Measurements from ENCODE around the gene ELOVL1.
"Not testable (repeated sequence)": the region's sequence is repeated elsewhere in the genome, so short reads cannot be mapped to it uniquely, and the experiment has no call there.

- TF ChIP-seq POLR2A (IDR thresholded peaks at IDR 0.05; ENCODE audit: low read depth); CTCF (IDR thresholded peaks at IDR 0.05); POLR2AphosphoS5 (IDR thresholded peaks at IDR 0.05): not testable (repeated sequence)
Measured at GRCh38 chr1:43413426-43413825, 45.6 kb upstream of the ELOVL1 start.

Data from esophagus muscularis mucosa (tissue), 3 donors.